ENCODE measurements around the gene RPP38. TPM values are rescaled to one million over a fixed set of nuclear protein-coding genes. Genes with fewer than 3 reads are reported as not detected.

RPP38 gene
- total RNA-seq, 1 experiment from 2014 or later, result 20.4 TPM

- DNase-seq (ENCODE audit: low read depth), result peak; percentile 62
Measured at GRCh38 chr10:15106352-15107013, 9.3 kb downstream of the RPP38 start.

GRCh38 chr10:15112657-15113056 lies 15.5 kb downstream of the RPP38 start:
- no peak for DNase-seq (ENCODE audit: low read depth)

- no peak for DNase-seq (ENCODE audit: low read depth)
Measured at GRCh38 chr10:15113766-15114165, 16.6 kb downstream of the RPP38 start.

GRCh38 chr10:15116225-15116624 lies 19.1 kb downstream of the RPP38 start:
- no peak for DNase-seq (ENCODE audit: low read depth)

- no peak for DNase-seq (ENCODE audit: low read depth)
Measured at GRCh38 chr10:15118615-15119014, 21.5 kb downstream of the RPP38 start.

- DNase-seq (ENCODE audit: low read depth), result no peak
Measured at GRCh38 chr10:15120523-15120922, 23.4 kb downstream of the RPP38 start.

- DNase-seq (ENCODE audit: low read depth), result no peak
Measured at GRCh38 chr10:15121707-15122106, 24.6 kb downstream of the RPP38 start.

GRCh38 chr10:15122477-15123030 lies 25.4 kb downstream of the RPP38 start:
- no peak for DNase-seq (ENCODE audit: low read depth)

- no peak for DNase-seq (ENCODE audit: low read depth)
Measured at GRCh38 chr10:15123749-15124184, 26.6 kb downstream of the RPP38 start.

- no peak for DNase-seq (ENCODE audit: low read depth)
Measured at GRCh38 chr10:15124190-15124589, 27.0 kb downstream of the RPP38 start.

- no peak for DNase-seq (ENCODE audit: low read depth)
Measured at GRCh38 chr10:15124908-15125307, 27.8 kb downstream of the RPP38 start.

GRCh38 chr10:15131330-15131729 lies 34.2 kb downstream of the RPP38 start:
- DNase-seq (ENCODE audit: low read depth), result no peak

- no peak for DNase-seq (ENCODE audit: low read depth)
Measured at GRCh38 chr10:15136129-15137035, 39.2 kb downstream of the RPP38 start.

- no peak for DNase-seq (ENCODE audit: low read depth)
Measured at GRCh38 chr10:15137036-15137359, 39.8 kb downstream of the RPP38 start.

GRCh38 chr10:15137636-15138035 lies 40.5 kb downstream of the RPP38 start:
- DNase-seq (ENCODE audit: low read depth), result no peak

- DNase-seq (ENCODE audit: low read depth), result no peak
Measured at GRCh38 chr10:15140698-15141097, 43.5 kb downstream of the RPP38 start.

- DNase-seq (ENCODE audit: low read depth), result no peak
Measured at GRCh38 chr10:15141136-15142054, 44.2 kb downstream of the RPP38 start.

GRCh38 chr10:15144788-15145187 lies 47.6 kb downstream of the RPP38 start:
- DNase-seq (ENCODE audit: low read depth), result peak; percentile 62

- DNase-seq (ENCODE audit: low read depth), result peak; percentile 50
Measured at GRCh38 chr10:15146366-15146765, 49.2 kb downstream of the RPP38 start.

GRCh38 chr10:15147594-15148392 lies 50.6 kb downstream of the RPP38 start:
- DNase-seq (ENCODE audit: low read depth), result no peak

Data from HT1080 (cell line).